Activated T-cell treated with anti-CD3 and anti-CD28 coated beads for 24 hours (primary cell): ENCODE measurements around the gene TAF15.

Experiments used
- DNase-seq: peaks from one replicate; pipeline ENCODE4 v3.0.0-alpha.2; 2020; ENCODE audit warnings: low read depth

The TAF15 gene

GRCh38 chr17:35872196-35872980 lies 63.1 kb downstream of the TAF15 start:
- DNase-seq: no peak

- DNase-seq: no peak
These were observed 66.0 kb downstream of the TAF15 start for GRCh38 chr17:35875072-35875799.

GRCh38 chr17:35875800-35876139 lies 66.5 kb downstream of the TAF15 start:
- DNase-seq: no peak

- DNase-seq: no peak
These were observed 67.2 kb downstream of the TAF15 start for GRCh38 chr17:35876534-35876933.

- DNase-seq: no peak
These were observed 68.2 kb downstream of the TAF15 start for GRCh38 chr17:35877345-35878029.

GRCh38 chr17:35878361-35878760 lies 69.1 kb downstream of the TAF15 start:
- no peak for DNase-seq

DNA sequence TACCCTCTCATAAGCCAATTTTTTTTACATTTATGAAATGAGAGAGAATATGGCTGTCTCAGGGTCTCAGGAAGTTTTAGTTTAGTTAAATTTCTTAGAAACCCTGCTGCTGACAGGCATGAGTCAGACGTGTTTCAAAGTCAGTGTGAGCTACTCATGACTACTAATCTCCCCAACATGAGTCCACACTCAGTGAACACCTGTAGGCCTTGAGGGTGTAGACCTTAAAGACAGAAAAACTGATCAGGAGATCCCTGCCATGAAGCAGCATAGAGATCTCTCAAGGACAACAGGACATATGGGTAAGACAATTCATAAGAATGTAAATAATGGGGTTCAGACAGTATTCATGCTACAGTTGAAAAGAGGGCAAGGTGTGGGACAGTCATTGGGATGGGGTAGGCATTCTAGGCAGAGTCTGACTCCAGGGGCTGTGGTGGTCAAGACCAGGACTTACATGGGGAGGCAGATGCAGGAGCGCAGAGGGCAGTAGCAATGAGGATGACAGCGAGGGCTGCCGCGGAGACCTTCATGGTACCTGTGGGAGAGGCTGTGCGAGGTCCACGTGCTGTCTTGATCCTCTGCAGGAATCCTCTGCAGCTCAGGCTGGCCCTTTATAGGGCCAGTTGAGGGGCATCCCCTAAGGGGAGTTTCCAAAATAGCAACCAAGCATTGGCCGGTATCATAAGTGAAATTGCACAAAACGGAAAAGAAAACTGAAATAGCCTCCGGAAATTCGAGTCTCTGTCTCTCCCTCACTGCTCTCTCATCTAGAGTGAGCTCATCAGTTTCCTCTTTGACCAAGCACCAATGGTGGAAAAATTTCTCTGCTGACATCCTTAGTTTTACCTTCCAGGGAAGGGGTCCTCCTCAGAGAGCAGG lies 70.7 kb downstream of the TAF15 start, which contains the start of gene CCL5:
Gene CCL5, minus strand, starts transcription at position 588 of the 882 bp plus-strand sequence.
- no peak for DNase-seq

GRCh38 chr17:35889241-35889640 lies 80.0 kb downstream of the TAF15 start:
- DNase-seq: no peak

DNA sequence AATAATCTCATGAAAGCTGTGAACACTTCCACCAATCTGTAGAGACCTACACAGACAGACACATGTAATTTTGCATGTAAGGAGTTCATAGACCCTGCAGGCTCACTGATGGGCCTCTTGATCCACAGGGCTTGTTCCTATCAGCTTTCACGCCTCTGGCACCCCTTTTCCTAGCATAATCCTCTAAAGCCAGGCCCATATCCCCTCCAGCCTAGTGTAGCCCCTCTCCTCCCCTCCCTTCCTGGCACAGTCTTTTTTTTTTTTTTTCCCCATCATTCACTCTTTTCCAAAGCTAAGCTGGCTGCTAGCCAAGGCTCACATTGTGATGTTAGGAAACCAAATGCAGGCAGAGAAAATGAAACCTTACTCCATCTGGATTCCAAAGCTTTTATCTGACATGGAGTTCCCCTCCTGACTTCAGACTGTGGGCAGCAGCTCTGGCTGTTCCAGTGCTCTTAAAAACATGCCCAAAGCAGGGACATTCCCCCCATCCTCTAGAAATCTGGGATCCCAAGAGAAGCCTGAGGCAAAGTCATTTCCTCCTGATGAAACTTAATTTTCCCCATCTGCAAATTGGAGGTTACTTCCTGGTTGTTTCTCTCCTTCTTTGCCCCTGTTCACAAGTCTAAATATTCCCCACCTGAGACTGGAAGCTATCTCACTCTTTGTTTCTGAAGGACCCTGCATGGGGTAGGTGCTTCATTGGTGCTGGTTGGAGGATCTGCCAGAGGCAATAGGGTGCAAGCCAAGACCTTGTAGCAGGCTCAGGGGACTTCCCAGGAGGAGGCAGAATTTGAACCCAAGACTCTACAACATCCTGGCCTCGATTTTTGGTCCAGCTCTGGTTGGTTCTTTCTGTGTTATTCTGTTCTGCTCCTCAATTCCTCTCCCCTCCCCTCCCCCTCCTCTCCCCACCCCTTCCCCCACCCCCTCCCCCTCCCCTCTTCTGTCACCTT lies 80.8 kb downstream of the TAF15 start:
- no peak for DNase-seq

DNA sequence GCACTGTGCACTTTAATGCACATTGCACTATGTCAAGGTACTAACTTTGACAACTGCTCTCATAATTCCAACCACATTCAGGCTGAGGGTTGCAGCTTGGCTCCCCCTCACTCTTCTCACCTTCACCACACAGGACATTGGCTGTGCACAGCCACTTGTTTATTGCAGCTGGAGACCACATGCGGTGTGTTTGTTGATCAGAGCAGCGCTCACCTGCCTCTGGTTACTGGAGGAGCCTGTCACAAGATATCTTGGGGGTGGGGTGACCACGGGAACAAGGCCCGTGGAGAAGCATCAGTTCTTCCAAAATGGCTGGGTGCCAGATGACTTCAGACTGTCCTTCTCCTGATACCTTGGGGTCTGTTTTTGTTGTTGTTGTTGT lies 81.5 kb downstream of the TAF15 start:
- no peak for DNase-seq

DNA sequence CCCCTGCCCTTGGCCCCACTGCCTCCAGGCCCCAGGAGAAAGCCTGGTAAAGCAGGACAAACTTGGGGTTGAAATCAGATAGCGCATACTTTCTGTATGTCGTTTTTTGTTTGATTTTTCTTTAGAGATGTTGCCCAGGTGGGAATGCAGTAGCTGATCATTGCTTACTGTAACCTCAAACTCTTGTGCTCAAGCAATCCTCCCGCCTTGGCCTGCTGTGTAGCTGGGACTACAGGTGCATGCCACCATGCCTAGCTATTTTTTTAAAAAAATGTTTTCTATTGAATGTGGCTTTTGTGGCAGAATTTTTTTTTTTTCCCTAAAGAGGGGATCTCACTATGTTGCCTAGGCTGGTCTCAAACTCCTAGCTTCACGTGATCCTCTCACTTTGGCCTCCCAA lies 82.0 kb downstream of the TAF15 start:
- no peak for DNase-seq

DNA sequence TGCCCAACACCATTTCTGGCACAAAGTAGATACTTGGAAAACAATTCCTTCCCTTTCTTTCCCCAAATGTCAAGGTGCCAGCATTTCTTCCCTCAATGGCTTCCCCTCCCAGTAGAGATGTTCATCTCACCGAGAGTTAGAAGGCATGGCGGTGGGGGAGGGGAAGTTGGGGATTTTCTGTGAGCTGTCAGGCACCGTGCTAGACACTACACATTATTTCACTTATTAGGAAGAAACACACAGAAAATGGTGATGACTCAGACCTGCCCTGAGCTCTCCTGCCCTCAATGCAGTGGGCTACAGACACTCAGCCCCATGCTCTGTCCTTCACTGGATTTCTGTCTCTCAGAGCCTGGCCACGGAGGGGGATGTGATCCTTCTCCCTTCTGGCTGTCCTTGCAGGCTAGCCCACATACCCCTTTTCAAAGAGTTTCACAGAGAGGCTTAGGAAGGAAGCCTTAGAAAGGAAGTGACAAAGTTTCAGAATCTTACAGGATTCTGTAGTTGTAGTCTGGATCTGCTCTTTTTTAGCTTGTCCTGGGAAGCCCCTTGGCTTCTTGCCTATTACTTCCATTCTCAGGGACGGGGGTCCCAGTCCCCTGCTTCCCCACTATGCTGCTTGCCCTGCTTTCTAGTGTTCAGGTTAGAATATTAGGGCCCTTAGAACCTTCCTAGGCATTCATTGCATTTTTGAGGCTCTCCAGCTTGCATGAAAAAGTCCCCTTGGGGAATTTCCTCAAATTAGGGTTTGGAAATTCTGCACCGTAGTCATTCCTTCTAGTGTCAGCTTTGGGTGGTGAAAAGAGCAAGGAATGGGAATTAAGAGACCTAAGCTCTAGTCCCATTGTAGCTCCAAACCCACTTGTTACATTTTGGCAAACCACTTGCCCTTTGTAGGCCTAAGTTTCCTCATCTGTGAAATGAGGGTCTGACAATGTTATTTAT lies 83.1 kb downstream of the TAF15 start:
- DNase-seq: peak; percentile 48

- DNase-seq: no peak
These were observed 84.5 kb downstream of the TAF15 start for GRCh38 chr17:35893751-35894150.

DNA sequence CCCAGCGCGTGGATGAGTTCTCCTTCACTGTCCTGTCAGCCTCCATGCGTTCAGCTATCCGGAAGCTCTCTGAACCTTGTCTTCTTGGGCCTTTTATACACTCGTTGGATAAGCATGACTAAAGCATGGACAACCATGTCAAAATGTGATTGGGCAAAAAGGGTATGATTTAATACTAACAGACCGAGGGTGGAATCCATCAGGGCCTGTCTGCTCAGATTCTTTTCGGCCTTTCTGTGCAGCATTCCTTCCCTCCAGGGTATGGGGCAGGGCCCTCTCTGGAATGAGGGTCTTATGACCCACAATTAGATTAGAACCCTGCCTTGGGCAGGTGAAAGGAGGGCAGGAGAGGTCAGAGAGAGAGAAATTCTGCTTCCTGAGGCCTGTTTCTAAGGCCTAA lies 84.9 kb downstream of the TAF15 start:
- no peak for DNase-seq

DNA sequence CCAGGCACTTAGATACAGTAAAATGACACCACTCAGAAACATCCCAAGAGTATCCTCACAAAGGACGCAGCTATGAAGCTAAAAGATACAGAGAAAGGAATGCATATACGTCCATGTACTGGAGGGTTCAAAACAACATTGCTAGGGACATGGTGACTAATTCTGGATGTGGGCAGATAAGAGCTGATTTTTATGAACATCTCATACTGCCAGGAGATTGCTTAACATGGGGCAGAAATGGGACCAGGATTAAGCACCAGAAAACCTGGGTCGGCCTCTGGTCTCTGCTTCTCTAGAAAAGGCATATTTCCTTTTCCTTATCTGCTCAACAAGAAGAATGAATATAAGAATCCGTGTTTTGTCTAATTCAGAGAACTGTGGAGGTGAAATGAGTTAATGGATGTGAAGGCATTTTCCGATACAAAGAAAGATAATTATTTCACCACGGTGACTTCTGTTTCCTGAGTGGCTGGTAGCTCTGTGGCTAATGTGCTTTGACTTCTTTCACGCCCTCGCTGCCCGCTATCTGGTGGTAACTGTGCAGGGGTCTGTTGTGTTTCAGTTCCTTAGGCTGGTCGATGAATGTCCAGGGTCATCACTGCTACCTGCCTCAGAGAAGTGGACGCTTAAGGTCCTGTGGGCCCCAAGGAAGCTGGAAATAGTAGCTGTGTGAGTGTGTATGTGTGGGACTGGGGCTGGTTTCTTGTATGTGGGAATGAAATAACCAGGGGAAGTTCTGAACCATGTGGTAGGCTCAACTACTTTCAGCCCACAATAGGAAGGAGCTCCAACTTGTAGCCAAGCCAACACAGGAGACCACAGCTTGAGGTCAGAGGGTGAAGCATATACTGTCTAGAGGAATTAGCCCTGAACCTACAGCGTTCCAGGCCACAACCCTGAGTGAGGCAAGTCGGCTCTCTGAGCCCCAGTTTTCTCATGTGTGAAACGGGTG lies 86.6 kb downstream of the TAF15 start:
- DNase-seq: no peak
